HG03439 (cell line): ENCODE measurements around the gene PTP4A1.
A peak's percentile ranks its signal among the peaks of the same experiment; 100 is the strongest.
"Not testable (repeated sequence)": the region's sequence is repeated elsewhere in the genome, so short reads cannot be mapped to it uniquely, and the experiment has no call there.

ENCODE experiments used
- ATAC-seq: cut with Tn5 transposase; IDR thresholded peaks from one replicate; pipeline ENCODE4 v1.9.1; 2021; ENCODE audit warnings: mild to moderate bottlenecking, moderate library complexity; ENCODE audit not compliant: unreplicated experiment

The PTP4A1 gene

DNA sequence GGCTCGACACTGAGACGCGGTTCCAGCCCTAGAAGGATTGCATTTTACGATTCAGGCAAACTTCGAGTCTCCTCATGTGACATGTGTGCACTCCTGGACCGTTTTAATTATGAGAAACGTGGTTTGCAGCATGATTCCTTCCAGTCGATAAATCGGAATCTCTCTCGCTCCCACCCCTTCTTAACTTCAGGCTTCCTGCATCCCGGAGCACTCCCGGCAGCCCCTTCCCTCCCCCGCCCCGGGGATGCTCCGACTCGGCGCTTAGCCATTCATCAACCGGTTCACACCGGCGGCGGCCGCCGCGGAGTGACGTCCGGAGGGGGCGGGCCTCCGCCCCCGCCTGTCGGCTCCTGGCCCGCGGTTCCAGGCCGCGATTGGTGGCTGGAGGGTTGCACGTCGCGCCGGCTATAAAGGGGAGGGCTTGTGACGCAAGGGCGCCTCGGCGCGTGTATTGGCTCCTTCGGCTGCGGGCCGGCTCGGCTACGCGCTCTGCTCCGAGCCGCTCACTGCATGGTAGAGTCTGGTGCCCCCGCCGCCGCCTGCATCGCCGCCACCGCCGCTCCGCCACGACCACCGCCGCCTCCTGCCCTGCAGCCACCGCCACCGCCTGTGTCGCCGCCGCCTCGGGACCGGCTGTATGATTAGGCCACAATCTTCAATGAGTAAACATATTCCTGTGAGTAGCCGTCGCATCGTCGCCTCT is at the start of gene PTP4A1, which contains the start of gene LOC128125822:
PTP4A1 (plus strand) TSS at position 437 of the 703 bp plus-strand sequence. CDS start 4,401 bp downstream, outside the sequence.
LOC128125822 (plus strand) TSS at position 437 of the 703 bp plus-strand sequence.
- peak; percentile 88 for ATAC-seq

DNA sequence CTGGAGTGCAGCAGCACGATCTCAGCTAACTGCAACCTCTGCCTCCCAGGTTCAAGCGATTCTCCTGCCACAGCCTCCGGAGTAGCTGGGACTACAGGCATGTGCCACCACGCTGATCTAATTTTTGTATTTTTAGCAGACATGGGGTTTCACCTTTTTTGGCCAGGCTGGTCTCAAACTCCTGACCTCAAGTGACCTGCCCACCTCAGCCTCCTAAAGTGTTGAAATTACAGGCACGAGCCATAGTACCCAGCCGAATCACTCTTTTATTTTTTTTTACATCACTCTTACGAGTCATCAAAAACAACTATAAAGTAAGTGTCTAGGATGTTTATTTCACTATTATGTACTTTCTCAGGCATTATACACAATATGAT is 49.4 kb upstream of the PTP4A1 start:
- ATAC-seq = not testable (repeated sequence)

DNA sequence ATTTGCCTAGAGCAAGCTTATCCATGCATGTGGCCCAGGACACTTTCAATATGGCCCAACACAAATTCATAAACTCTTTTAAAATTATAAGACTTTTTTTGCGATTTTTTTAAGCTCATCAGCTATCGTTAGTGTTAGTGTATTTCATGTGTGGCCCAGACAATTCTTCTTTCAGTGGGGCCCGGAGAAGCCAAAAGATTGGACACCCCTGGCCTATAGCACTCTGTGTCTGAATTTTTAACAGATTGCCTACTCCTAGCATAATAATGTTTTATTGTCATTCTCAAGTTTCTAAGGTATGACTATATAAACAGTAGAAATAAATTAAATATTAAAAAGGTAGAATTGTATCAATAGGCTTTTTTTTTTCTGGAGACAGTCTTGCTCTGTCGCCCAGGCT is 48.6 kb upstream of the PTP4A1 start:
- ATAC-seq = no peak

DNA sequence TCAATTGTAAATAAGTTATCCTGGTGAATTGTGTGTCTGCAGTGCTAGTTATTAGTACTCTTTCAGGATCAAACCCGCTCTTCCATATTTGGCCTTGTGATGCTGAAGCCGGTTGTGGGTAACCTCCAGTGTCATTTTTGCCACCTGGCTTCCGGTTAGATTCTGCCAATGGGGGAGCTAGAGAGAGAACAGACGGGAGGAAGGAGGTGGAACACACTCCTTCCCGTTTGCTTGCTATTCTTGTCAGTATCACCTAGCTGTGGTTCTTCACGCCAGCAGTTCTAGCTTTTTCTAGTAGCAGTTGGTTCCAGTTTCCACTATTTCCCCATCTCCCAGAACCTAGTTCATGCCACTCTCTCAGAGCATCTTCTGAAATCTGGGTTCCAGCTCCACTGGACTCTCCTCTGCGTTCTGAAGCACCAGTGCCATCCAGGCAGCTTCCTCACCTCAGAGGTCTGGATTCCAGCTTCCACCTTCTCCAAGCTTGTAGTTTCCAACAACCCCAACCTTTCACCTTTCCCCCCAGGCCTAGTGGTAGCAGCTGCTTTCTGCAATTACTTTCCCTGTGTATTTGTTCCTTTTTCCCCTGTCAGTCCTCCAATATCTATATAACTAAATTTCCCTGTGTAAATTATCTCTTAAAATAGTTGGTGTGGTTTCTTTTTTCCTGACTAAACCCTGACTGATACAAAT is 46.9 kb upstream of the PTP4A1 start:
- ATAC-seq = no peak

DNA sequence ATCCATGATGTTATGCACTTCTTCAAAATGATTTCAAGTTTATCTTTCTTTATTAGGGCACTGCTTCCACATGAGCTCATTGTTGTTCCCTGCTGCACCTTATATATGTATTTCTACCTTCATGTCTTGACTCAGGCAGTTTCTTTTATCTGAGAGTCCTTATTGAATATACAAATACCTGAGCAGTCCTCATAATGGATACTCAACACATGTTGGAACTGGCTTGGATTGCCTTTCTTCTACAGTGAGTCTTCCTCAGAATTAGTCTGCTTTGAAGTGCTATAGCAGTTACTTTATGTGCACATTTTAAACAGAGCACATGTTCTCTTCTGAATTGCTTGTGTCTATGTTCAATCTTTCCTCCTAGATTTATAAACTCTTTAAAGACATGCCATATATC is 45.3 kb upstream of the PTP4A1 start:
- no peak for ATAC-seq

DNA sequence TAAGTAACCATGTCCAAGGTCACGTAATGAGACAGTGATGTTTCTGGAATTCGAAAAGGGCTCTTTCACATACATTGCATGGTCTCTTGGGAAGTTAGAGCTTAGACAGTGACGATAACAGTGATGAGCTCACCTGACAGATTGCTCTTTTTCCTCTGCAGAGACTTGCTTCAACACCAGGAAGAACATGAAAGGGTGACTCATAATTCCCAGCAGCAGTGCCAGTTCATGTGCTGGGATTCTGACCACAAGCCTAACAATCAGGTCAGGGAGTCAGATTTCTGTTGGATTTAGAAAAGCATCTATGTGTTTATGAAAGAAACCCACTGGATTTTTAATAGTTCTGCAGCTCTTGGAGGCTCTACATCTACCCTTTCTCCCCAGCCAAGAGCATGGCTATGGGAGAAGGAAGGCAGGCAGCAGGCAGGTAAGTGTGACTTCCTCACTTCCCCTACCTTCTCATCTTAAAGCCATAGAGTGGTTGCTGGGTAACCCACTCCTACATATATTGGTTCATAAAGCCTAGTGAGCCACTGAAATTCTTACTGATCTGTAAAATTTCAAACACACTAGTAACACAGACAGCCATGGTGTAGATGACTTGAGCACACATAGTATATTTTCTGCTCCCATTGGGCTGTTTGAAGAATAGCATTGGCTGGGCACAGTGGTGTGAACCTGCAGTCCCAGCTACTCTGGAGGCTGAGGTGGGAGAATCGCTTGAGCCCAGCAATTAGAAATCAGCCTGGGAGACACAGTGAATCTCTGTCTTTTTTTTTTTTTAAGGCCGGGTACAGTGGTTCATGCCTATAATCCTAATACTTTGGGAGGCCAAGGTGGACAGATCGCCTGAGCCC is 44.4 kb upstream of the PTP4A1 start:
- no peak for ATAC-seq

DNA sequence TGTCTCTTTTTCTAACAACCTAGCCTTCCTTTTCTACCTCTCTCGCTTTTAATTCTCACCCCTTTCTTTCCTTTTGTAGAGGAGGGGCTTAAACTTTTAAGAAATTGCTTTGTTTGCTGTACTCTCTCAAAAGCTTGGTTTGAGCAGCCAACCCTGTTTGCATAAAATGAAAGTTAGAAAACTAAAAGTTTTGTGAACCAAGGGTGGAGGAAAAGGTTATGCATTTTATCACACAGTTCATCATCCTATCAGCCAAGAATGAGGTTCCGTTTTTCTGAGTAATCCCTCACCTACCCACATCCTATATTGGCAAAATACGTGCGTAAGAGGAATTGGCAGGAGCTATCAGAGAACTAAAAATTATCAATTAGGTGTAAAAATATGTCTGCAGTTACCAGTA is 42.8 kb upstream of the PTP4A1 start:
- no peak for ATAC-seq

DNA sequence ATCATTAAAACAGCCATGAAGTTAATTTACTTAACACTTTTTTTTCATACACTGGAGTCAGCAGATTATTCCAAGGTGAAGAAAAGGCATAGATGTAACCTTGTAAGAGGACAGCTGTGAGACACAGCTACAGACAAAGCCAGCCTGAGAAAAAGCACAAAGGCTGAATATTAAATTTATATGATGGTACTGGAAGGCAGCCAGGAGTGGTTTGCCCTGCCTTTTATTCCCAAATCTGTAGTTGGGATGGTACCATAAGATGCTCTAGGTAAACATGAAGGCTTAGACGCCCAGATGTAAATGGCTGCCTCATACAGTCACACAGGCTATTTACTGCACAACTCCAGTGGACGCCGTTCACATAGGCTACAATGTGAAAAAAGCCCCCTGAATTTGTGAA is 42.1 kb upstream of the PTP4A1 start:
- no peak for ATAC-seq

DNA sequence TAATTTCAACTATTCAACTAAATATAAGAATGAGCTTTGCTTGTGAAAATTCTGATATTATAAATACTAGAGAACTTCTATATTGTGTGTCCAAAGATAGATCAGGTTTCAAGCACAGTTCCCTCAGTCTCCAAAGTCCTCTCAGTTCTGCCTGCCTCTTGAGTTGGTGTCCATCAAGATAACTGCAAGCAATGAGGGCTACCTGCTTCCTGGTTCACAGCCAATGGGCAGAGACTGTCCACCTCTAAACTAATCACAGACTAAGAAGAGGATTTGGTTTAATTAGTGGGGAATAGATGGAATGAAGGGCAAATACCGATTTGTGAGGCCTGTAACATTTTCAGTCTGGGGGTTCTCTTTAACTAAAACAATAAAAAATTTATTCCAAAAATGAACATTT is 41.3 kb upstream of the PTP4A1 start:
- no peak for ATAC-seq

DNA sequence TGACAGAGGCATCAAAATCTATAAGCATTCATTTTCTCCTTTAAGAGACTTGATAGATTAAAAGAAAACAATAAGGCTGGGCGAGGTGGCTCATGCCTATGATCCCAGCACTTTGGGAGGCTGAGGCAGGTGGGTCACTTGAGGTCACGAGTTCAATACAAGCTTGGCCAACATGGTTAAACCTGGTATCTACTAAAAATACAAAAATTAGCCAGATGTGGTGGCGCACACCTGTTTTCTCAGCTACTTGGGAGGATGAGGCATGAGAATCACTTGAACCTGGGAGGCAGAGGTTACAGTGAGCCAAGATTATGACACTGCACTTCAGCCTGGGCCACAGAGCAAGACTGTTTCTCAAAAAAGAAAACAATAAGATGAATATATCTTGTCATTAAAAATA is 39.3 kb upstream of the PTP4A1 start:
- ATAC-seq = no peak

DNA sequence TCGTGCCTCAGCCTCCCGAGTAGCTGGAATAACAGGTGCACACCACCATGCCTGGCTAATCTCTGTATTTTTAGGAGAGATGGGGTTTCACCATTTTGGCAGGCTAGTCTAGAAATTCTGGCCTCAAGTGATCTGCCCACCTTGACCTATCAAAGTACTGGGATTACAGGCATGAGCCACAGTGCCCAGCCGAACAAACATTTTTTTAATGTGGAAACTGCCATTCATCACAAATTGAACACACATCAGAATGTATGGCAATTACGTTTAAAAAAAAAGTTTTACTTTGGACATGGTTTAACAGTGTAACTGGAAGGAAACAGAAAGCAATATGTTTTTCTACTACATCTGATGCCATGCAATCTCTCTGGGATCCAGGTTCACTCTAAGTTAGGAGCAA is 38.3 kb upstream of the PTP4A1 start:
- ATAC-seq = no peak

DNA sequence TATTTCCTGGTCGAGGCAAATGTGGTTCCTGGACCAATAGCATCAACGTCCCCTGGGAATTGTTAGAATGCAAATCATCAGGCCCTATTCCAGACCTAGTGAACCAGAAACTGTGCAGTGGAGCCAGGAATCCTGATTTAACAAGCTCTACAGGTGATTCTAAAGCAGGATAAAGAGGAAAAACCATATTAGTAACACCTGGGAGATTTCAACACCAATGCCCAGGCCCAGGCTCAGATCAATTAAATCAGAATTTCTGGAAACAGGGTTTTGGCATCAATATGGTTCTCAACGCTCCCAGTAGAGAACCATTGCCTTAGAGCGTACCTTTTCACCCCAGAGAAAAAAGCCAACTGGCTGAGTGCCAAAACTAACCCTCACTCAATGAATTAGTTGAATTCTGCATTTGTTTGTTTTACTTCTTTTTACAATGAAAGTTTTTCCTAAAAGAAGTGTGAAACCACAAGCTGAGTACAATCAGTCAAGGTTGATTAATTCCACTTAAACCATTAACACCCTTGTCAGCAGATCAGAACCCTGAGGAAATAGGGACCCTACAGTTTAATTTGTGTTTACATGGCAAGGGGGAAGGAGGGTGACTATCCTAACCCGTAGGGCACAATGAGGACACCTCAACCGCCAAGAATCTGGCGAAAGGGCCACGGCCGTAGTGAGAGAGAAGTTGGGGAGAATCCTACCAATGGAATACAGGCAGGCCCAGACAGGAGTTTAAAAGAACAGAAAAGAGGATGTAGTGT is 34.9 kb upstream of the PTP4A1 start:
- ATAC-seq = no peak

DNA sequence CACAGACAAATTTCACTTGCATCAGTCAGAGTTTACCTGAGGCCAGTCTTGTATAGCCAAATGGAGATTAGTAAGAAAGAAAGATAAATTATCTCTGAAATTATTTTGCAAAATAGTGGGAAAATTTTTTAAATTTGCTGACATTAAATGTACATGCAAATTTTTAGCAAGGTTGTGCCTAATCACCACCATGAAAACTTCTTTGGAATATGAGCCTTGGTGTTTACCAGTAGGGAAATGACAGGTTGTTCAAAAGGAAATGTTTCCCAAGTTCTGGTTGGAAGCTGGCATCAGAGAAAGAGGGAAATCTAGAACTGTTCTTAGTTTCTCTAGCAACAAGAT is 34.4 kb upstream of the PTP4A1 start:
- no peak for ATAC-seq

DNA sequence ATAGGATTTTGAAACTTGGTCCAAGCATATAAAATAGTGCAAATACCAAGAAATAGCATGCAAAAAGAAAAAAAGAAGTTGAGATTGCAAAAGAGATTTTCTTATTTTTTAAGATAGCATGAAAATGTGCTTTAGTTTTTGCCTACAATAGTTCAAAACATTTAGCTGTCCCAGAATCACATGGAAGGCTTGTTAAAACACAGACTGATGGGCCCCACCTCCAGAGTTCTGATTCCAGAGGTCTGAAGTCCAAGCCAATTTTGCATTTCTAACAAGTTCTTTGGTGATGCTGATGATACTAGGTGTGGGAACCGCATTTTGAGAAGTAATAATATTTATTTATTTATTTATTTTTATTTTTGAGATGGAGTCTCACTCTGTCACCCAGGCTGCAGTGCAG is 33.7 kb upstream of the PTP4A1 start:
- no peak for ATAC-seq

DNA sequence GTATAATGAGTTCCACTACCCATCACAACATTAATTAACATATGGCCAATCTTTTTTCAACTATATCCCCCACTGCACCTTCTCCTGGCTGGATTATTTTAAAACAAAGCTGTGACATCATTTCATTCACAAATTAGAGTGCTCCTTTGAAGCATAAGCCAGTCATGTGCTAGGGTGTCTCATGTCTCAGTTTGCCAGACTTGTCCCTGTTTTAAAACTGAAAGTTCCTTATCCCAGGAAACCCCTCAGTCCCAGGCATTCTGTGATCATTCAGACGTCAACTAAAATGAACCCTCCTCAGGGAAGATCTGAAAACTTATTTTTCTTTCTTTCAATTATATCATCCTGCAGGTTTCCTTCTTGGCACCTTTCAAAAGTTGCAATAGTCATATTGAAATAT is 29.3 kb upstream of the PTP4A1 start:
- no peak for ATAC-seq

DNA sequence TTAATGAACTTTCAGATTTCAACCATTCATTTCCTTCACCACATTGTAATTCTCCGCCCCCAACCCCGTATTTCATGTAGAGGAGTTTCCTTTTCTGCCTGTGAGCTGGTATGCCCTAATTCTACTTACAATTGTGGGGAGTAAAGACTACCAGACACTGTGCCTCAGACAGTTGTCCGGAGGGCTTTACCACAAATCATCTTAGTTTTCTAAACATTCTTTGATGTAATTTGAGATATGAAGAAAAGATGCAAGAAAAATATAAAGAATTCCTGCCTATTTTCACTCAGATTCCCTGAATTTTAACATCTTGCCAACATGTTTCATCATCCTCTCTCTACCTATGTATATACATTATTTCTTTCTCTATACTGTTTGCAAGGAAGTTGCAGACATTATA is 28.3 kb upstream of the PTP4A1 start:
- ATAC-seq = no peak

DNA sequence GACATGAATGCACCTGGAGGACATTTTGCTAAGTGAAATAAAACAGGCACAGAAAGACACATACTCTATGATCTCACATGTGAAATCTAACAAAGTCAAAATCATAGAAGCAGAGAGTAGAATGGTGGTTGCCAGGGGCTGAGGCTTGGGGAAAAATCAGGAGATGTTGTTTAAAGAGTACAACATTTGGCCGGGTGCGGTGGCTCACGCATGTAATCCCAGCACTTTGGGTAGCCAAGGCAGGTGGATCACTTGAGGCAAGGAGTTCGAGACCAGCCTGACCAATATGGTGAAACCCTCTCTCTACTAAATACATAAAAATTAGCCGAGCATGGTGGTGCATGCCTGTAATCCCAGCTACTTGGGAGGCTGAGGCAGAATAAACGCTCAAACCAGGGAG is 26.0 kb upstream of the PTP4A1 start:
- no peak for ATAC-seq

DNA sequence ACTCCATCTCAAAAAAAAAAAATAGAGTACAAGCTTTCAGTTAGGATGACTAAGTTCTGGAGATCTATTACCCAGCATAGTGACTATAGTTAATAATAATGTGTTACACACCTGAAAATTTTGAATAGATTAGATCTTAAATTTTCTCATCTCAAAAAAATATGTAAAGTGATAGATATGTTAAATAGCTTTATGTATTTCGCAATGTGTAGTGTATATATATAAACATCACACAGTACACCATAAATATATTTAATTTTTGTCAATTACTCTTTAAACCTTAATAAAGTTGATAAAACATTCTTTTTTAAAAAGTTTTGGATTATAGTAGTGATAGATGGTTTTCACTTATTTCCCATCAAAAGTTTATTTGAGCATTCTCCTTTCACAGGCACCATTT is 25.6 kb upstream of the PTP4A1 start:
- ATAC-seq = no peak

DNA sequence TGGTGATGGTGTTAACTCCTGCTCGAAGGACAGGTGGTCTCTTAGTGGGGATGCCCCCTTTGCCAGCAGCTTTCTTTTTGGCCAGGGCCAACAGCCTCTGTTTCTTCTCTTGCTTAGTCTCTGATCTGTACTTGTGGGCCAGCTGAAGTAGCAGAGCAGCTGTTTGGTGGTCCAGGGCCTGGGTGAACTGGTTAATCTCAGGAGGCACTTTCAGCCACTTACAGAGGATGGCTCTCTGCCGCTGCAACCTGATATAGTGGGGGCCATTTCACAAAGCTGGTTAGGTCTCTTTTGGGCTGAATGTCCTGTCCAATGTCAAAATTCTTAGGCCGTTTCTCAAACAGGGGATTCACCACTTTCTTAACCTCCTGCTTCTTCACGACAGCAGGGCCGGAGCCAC is 23.2 kb upstream of the PTP4A1 start:
- no peak for ATAC-seq

DNA sequence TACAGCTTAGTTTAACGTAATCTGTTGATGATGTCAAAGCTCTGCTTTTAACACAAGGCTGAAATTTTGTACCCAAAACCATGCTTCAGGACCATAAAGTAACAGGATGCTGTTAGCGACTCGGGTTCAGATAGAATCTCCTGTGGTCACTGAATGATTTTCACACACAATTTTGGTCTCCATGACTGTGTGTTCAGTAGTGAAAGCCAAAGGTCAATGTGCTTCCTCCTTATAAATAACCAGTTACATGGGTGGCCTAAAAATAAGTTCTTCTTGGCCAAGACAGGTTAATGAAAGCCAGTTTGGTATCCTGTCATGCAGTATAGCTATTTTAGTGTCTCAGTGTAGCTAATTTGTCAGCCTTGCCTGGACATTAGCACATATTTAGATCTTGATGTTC is 19.1 kb upstream of the PTP4A1 start:
- ATAC-seq = peak; percentile 87

DNA sequence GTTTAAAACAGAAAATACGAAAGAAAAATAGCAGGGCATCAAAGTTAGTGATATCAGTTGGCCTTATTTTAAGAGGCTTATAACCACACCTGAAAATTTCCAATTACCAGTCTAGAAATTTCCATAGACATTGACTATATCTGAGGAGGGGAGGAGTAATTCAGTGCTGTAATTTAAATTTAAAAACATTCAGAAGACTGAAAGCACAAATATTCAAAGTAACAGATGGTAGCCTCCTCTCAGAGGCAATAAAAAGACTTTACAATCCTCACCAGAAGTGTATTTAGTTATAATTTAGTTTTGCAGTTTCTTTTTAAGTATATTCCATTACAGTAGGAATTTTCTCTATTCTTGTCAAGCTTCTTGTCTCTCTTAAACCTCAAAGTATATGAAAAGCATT is 18.4 kb upstream of the PTP4A1 start:
- ATAC-seq = no peak
